ENCODE results near the gene SGK1.

SGK1 gene

DNA sequence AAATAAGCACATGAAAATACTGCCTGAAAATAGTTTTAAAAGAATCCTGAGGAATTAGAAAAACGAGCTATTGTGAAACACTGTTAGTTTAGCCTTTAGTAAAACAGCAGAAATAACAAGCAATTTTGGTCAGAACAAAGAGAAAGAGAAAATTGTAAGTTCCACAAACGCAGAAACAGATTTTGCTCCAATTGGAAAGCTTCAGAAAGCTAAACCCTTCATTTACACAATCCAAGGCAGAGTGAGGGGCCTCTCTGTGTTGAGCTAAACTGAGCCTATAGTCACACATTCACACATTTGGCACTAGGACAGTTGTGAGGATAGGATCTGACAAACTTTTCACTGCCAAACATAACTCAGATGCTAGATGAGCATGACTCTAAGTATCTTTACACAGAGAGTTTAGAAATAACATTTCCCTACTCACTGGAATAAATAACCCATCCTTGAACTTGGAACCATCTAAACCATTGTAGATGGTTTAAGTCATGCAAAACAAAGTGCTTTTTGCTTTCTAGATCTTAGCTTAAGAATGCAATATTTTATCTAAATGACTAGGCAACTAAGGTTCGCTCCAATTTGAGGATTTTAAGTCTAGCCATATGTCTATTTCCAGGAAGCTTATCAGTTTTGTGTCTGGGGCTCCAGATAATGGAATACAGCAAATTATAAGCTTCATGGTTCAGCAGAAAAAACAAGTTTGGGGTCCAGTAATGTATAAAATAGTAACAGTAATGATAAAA is 122.6 kb downstream of the SGK1 start:
- in situ Hi-C loops (cut with MboI; ENCODE audit: low sequenced_read_pairs) = loop anchor here (25.0 kb wide), 1 partner anchor 217 kb away; no protein-coding TSS in a partner anchor

DNA sequence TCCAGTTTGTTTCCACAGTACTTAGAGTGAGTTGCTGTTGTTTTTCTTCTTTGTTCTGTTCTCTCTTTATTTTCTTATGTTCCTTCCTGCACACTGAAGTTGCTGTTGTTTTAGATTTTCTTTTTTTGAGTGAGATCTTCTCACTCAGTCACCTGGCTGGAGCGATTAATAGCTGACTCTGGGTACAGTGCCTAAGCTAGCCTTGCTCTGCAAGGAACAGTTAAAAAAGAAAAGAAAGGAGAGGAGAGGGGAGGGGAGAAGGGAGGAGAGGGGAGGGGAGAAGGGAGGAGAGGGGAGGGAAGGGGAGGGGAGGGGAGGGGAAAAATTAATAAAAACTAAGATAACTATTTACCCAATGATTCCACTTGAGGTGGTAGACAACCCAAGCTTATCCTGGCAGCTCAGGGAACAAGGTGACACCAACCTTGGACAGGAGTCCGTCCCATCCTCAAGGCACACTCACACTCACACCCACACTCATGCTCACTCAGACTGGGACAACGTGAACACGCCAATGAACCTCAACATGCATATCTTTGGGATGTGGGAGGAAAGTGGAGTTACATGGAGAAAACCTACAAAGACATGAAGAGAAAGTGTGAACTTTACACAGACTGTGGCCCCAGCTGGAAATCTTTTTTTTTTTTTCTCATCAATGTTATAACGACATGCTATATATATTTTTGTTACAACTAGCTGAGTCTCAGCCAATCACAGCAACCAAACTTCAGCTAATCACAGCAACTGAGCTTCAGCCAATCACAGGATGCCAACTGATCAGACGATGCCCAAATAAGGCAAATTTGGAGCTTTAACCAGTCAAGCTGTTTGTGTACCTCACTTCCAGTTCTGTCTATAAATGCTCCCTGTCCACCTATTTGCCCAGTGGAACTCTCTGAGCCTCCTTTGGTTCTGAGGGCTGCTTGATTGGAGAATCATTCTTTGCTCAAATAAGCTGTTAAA is 124.1 kb downstream of the SGK1 start:
- in situ Hi-C loops (cut with MboI; ENCODE audit: low sequenced_read_pairs) = loop anchor here (25.0 kb wide), 1 partner anchor 218 kb away; no protein-coding TSS in a partner anchor

- in situ Hi-C loops (cut with MboI; ENCODE audit: low sequenced_read_pairs) = loop anchor here (25.0 kb wide), 1 partner anchor 220 kb away; no protein-coding TSS in a partner anchor
These were observed 125.3 kb downstream of the SGK1 start for GRCh38 chr6:134192609-134193008.

- in situ Hi-C loops (cut with MboI; ENCODE audit: low sequenced_read_pairs) = loop anchor here (25.0 kb wide), 1 partner anchor 221 kb away; no protein-coding TSS in a partner anchor
These were observed 127.0 kb downstream of the SGK1 start for GRCh38 chr6:134190883-134191282.

- in situ Hi-C loops (cut with MboI; ENCODE audit: low sequenced_read_pairs) = loop anchor here (10.0 to 25.0 kb wide), 2 partner anchors 225 to 447 kb away; no protein-coding TSS in a partner anchor
These were observed 130.2 kb downstream of the SGK1 start for GRCh38 chr6:134187751-134188150.

- in situ Hi-C loops (cut with MboI; ENCODE audit: low sequenced_read_pairs) = loop anchor here (10.0 to 25.0 kb wide), 2 partner anchors 225 to 448 kb away; no protein-coding TSS in a partner anchor
These were observed 130.8 kb downstream of the SGK1 start for GRCh38 chr6:134187154-134187553.

DNA sequence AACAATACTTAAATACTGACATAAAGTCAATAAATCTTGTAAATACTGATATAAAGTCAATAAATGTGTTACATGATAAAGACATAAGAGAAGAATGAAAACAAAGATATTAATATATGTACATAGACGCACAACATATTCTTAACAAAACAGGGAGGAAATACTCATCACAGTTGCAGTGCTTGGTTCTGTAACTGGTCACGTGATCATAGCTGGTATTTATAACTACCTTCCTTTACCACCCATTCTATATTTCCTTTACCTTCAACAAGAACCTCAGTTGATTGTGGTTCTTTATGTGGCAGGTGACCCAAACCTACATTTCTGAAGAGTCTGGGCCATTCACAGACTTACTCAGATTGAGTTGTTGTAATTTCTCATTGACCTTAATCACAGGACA is 131.6 kb downstream of the SGK1 start:
- in situ Hi-C loops (cut with MboI; ENCODE audit: low sequenced_read_pairs) = loop anchor here (10.0 to 25.0 kb wide), 2 partner anchors 226 to 448 kb away; no protein-coding TSS in a partner anchor

GRCh38 chr6:134185277-134185676 is 132.6 kb downstream of the SGK1 start:
- in situ Hi-C loops (cut with MboI; ENCODE audit: low sequenced_read_pairs) = loop anchor here (10.0 to 25.0 kb wide), 2 partner anchors 227 to 450 kb away; no protein-coding TSS in a partner anchor

DNA sequence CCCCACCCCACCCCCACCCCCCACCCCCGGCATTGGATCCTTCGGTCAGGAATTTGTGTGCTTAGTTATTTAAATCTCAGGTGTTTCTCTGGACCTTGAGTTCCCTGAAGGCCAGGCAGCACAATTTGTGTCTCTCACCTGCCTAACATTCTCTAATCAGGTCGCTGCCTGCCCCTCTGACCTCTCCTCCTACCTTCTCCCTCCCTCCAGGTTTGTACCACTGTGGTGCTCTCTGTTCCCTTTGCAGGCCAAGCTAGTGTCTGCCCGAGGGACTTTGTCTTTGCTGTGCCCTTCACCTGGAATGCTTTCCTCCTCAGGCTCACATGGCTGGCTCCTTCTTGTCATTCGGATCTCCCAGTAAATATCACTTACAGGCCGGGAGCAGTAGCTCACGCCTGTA is 134.1 kb downstream of the SGK1 start:
- in situ Hi-C loops (cut with MboI; ENCODE audit: low sequenced_read_pairs) = loop anchor here (10.0 to 25.0 kb wide), 2 partner anchors 228 to 451 kb away; no protein-coding TSS in a partner anchor

DNA sequence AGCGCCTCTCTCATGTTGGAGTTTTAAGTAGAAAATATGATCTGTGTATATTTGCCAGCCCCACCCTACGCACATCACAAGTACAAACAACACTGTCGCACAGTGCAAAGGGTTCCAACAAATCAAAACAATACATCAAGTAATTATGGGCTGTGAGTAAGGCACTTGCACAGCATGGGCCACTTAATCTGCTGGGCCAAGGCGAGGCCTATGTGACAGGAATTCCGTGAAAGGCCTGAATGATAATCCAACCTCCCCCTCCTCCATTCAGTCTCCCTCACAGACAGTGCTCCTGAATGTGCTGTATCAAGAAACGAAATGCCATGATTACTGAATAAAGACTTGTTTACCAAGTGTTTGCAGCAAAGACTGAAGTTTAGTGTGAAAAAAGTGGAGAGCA is 135.4 kb downstream of the SGK1 start:
- in situ Hi-C loops (cut with MboI; ENCODE audit: low sequenced_read_pairs) = loop anchor here (10.0 to 25.0 kb wide), 2 partner anchors 230 to 452 kb away; no protein-coding TSS in a partner anchor

GRCh38 chr6:134181726-134182125 is 136.2 kb downstream of the SGK1 start:
- in situ Hi-C loops (cut with MboI; ENCODE audit: low sequenced_read_pairs) = loop anchor here (10.0 to 25.0 kb wide), 2 partner anchors 231 to 453 kb away; no protein-coding TSS in a partner anchor

DNA sequence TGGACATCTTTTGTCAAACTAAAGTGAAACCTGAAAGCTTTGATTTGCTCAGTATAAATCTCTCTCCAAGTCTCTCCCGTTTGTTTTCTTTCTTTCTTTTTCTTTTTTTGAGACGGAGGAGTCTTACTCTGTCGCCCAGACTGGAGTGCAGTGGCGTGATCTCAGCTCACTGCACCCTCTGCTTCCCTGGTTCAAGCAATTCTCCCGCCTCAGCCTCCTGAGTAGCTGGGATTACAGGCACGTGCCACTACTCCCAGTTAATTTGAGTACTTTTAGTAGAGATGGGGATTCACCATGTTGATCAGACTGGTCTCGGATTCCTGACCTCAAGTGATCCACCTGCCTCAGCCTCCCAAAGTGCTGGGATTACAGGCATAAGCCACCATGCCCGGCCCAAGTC is 136.7 kb downstream of the SGK1 start:
- in situ Hi-C loops (cut with MboI; ENCODE audit: low sequenced_read_pairs) = loop anchor here (10.0 to 25.0 kb wide), 2 partner anchors 231 to 454 kb away; no protein-coding TSS in a partner anchor

GRCh38 chr6:134180540-134180939 is 137.4 kb downstream of the SGK1 start:
- in situ Hi-C loops (cut with MboI; ENCODE audit: low sequenced_read_pairs) = loop anchor here (10.0 to 25.0 kb wide), 2 partner anchors 232 to 454 kb away; no protein-coding TSS in a partner anchor

GRCh38 chr6:134178161-134179044 is 139.5 kb downstream of the SGK1 start:
- in situ Hi-C loops (cut with MboI; ENCODE audit: low sequenced_read_pairs) = loop anchor here (25.0 kb wide), 1 partner anchor 234 kb away; no protein-coding TSS in a partner anchor

DNA sequence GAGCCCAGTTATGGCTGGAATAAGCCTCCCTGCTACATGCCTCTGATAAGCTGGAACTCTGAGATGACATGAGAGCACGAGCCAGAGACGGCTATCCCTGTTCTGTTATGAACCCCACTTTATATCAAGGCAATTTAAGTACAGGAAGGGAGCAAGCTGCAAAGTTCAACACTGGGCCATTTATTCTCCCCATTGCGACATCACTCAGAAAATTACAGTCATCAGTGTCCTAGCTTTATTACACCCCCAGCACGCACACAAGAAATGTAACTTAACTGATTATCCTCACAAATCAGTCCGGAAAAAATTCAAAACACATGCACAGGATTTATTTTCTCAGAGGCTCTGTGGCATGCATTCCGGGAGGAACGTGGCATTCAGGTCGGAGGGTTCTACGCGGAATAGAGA is 140.2 kb downstream of the SGK1 start:
- in situ Hi-C loops (cut with MboI; ENCODE audit: low sequenced_read_pairs) = loop anchor here (25.0 kb wide), 1 partner anchor 235 kb away; no protein-coding TSS in a partner anchor

DNA sequence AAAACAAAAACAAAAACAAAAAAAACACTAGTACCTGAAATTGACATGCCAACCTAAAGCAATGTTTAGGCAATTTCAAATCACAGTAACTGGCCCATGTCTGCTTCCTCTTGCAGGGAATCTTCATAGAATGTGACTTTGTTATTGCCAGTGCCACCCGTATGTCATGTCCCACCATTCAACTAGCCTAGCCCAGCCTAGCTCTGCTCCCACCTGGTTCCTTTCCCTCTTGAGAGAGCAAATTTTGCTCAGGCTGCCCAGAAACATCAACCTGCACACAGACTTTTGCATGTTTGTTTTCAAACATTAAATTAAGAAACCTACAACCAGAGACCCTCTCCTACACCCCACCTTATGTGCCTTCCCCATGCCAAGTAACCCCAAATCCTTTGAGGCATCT is 140.7 kb downstream of the SGK1 start:
- in situ Hi-C loops (cut with MboI; ENCODE audit: low sequenced_read_pairs) = loop anchor here (25.0 kb wide), 1 partner anchor 235 kb away; no protein-coding TSS in a partner anchor

DNA sequence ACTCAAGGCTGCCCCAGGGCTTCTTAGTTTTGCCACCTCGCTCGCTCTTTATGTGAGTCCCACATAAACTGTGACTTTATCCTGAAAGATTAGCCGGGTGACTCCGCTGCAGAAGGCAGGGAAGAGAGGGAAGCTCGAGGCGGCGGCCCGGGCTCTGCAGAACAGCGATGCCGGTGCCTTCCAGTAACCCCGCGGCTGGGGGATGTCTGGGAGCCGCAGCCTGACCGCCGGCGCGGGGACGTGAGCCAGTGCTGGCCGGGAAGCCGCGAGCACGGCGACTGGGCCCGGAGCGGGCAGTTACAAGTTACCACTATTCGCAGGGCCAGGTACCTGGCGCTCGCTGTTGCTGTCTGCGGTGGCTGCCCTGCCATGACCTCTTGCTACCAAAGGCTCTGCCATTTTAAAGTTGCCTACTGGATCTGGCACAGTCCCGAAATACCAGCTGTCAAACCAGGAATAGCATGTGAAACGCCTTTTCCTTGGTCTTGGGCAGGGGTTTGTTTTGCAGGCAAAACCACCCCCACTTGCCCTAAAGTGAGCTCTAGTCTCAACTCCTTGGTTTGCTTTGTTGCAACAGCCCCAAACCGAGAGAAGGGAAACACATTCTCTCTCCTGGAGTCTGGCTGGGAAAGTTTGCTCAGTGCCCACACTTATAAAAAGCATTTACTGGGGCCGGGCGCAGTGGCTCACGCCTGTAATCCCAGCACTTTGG is 141.5 kb downstream of the SGK1 start:
- in situ Hi-C loops (cut with MboI; ENCODE audit: low sequenced_read_pairs) = loop anchor here (25.0 kb wide), 1 partner anchor 236 kb away; no protein-coding TSS in a partner anchor

GRCh38 chr6:134175532-134176263 is 142.2 kb downstream of the SGK1 start:
- in situ Hi-C loops (cut with MboI; ENCODE audit: low sequenced_read_pairs) = loop anchor here (25.0 kb wide), 1 partner anchor 237 kb away; no protein-coding TSS in a partner anchor

All from HL-60/S4 (cell line).